ENCODE measurements around the gene MAZ. TPM values are rescaled to one million over a fixed set of nuclear protein-coding genes. Genes with fewer than 3 reads are reported as not detected.

Gene MAZ
- total and polyA plus RNA-seq, 2 of the 13 experiments (the other 11 are each of a cell fraction or from before 2014, with no cell fraction given), result 203 to 277 TPM

- peak in 1 of 2 experiments; percentile 25; a peak in 1 of 4 replicates for TF ChIP-seq KLF16 (CRISPR knock-in tag; IDR thresholded peaks at IDR 0.05)
- peak; percentile 88 for TF ChIP-seq ASH2L (IDR thresholded peaks at IDR 0.05; ENCODE audit: insufficient read length, low read depth, low read length)
- TF ChIP-seq ZNF263 (CRISPR knock-in tag; IDR thresholded peaks at IDR 0.05), result peak; percentile 1; the same call in 1 of the 2 replicates
- TF ChIP-seq ZNF10 (CRISPR knock-in tag; IDR thresholded peaks at IDR 0.05; ENCODE audit: borderline replicate concordance, low read depth), result no peak
- 0 out of 2 replicates have a peak, but pooled peaks have one; percentile 6 for TF ChIP-seq CTCF (CRISPR knock-in tag; IDR thresholded peaks at IDR 0.05)
- TF ChIP-seq ERF (CRISPR knock-in tag; IDR thresholded peaks at IDR 0.05), result 0 out of 2 replicates have a peak, but pooled peaks have one; percentile 5
- TF ChIP-seq NRL (CRISPR knock-in tag; IDR thresholded peaks at IDR 0.05; ENCODE audit: borderline replicate concordance), result no peak
- peak; percentile 12; the same call in 1 of the 2 replicates for TF ChIP-seq HOXA9 (CRISPR knock-in tag; IDR thresholded peaks at IDR 0.05; ENCODE audit: borderline replicate concordance)
- TF ChIP-seq ZNF576 (CRISPR knock-in tag; IDR thresholded peaks at IDR 0.05), result 0 out of 2 replicates have a peak, but pooled peaks have one; percentile 2
- 0 out of 2 replicates have a peak, but pooled peaks have one; percentile 62 for TF ChIP-seq ELF4 (CRISPR knock-in tag; IDR thresholded peaks at IDR 0.05; ENCODE audit: borderline replicate concordance)
- TF ChIP-seq ZBTB4 (CRISPR knock-in tag; IDR thresholded peaks at IDR 0.05; ENCODE audit: borderline replicate concordance), result peak; percentile 14; the same call in 1 of the 2 replicates
- TF ChIP-seq DMTF1 (CRISPR knock-in tag; IDR thresholded peaks at IDR 0.05), result no peak
- TF ChIP-seq NFE2L1 (CRISPR knock-in tag; IDR thresholded peaks at IDR 0.05; ENCODE audit: borderline replicate concordance), result 0 out of 2 replicates have a peak, but pooled peaks have one; percentile 10
- no peak for TF ChIP-seq IRF1 (CRISPR knock-in tag; IDR thresholded peaks at IDR 0.05; ENCODE audit: low read depth)
- no peak for TF ChIP-seq ZNF280B (CRISPR knock-in tag; IDR thresholded peaks at IDR 0.05; ENCODE audit: borderline replicate concordance)
Measured at GRCh38 chr16:29790949-29791844, 15.1 kb upstream of the MAZ start (continued).

All from HepG2 (cell line).